NCI-H1092 (cell line): ENCODE data around the gene GABBR1.

Source experiments
- DNase-seq: peaks from one replicate; lab custom pipeline; 2025; lab: John Stamatoyannopoulos, UW

The GABBR1 gene

DNA sequence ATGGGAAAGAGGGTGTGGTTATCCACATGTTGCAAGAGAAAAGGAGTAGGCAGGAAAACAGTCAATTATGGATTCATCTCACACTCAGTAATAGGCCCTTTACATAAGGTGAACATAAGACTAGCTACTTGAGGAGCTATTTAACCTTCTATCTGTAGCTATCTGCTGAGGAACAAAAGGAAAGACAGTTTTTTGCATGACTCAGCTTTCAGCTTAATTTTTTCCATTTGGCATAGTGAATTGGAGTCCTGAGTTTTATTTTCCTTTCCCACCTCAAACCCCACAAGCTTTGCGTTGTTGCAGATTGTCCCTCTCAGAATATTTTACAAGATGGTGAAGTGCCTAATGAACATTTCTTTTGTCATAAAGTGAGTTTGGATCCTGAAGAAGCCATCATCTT, 105.9 kb downstream of the GABBR1 start:
- no peak for DNase-seq

DNA sequence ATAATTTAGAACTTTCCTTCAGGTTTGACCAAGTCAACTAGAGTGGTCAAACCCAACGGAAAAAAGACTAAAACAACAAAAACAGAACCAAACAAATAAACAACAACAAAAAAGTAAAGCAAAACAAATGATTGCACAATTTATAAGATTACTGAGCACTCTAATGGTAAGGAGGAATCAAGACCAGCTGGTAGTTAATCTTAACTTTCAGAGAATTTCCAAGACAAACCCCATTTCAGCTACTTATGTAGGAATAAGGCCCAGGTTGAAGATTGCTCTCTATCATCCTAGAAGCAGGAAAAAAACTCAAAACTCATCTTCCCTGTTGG, 107.7 kb downstream of the GABBR1 start:
- no peak for DNase-seq

DNA sequence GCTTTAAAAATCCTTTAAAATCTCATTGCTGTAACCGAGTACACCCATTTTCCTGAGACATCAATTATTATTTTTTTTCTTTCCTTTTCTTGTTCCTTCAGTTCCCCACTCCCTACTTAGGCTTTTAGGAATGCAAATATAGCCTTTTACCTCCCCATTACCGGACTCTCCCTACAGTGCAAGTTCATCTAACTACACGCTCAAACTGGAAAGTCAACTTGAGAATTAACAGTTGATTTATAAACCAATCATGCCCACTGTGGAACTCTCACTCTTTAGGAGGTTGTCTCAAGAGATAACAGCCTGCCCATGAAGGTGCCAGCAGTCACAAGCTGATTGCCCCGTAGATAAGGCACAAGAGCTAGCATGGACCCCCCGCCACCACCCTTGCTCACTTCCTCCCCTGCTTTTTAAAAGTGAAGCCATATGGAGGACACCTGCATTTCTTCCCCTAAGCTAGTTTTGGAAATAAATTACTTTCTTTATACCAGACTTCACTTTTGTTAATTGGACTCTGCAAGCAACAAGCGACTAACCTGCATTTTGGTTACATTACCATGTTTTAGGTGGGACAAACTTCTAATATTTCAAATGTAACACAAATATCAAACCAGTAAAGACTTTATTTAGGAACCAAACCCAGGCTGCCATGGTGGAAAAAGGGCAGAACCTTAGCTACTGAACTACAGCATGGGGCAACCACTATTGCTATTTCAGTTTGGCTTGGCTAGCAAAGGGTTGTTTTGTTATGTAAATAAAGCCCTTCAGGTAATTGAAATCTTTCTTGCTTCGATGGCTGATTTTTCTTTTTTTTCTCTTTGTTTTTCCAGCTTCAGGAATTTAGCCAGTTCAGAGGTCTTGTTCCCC, 108.3 kb downstream of the GABBR1 start:
- DNase-seq: no peak

DNA sequence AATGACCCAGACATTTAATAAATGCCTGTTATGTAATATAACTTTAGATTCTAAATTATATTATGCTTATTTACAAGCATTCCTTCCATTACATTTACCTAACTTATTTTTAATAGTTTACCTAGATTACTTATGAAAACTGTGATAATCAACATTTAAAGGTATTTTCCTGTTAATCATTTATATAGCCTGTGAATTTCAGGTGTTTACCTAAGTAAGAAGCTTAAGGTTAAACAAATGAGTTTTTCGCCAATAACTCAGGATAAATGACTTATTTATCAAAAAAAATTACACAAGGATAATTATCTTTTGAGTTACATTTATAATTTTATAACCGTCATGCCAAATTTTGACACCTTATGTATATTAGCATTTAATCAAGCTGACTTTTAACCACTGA, 108.9 kb downstream of the GABBR1 start:
- DNase-seq: no peak

DNA sequence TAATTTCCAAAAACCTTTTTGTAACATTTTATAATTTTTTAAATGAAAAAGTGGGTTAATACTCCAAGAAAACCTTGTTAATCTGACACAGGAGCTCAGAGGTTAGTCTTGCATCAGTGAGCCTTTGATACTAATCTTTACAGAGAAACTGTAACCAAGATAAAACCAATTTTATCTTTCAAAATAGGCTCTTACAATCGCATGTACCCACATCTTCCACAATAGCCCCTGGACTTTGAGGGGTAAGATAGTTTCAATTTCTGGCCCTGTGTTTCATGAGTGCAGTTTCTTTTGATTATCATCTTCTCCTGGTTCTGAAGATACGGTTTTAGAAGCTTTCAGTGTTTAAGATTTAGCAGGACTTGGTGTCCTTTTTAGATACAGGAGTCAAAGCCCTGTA, 110.8 kb downstream of the GABBR1 start:
- no peak for DNase-seq

DNA sequence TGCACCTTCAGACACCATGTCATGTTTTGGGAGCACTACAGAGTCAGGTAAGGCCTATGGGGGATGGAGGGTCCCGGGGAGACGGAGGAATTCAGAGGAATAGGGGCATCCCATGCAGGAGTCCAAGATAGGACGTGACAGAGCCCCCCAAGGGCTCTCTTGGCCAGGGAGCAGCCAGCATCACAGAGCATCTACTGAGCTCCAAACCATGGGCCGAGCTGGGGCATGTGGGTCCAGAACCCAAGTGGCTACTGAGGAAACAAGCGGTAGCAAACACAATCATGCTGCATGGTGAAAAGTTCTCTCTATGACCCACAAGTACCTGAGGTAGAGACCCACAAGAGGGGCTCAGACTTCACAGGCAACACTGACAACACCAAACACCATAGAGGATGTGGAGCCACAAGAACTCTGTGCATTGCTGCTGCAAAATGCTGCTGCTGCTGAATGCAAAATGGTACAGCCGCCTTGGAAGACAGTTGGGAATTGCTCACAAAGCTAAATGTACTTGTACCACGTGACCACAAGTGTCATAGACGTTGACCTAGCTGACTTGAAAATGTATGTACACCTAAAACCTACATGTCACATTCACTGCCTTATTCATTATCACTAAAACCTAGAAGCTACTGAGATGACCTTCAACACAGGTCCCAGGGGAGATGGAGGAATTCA, 111.8 kb downstream of the GABBR1 start:
- no peak for DNase-seq

DNA sequence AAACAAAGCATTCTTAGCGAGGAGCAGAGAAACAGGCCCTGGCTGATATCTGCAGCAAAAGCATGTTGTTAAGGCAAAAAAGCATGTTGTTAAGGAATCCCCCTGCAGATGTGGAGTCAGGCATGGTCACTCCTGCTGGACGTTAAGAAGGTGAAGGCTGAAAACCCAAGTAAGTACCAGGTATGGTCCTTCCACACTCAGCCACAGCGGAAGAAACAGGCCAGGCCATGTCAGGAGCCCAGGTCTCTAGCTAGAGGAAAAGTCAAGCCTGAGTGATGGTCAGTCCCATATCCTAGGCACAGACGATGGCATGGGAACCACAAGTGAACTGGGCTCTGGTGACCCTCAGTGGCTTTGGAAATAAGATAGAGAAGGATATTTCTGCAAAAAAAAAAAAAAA, 112.8 kb downstream of the GABBR1 start:
- DNase-seq: no peak

DNA sequence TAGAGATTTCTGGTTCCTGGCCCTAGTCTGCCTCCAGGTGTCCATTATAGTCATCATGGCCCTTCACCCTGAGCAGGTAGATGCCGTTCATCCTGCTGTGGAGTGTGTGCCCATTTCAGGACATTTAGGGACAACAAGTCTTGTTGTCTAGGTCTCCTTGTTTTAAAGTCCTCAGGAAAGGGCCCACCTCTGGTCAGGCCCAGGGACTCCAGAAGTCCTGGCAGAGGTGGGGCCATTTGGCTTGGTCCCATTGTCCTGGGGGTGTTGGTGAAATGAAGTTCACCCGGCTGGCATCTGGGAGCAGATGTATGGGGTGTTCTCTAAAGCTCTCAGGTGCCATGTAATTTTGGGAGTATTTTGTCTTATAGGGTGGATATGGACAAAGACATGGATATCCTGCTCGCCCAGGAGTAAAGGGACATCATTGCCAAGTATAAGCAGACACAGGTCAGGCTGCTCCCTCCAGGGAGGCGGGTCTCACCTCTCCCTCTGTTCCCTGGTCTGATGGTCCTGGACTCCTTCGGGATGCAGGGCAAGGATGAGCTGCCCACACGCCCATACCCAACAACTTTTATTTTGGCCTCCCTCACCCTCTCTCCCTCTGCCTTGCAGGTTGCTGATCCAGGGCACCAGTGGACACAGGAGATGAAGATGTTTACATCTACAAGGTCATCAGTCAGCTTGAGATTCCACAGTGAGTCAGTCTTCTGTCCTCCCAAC, 113.5 kb downstream of the GABBR1 start:
- no peak for DNase-seq

DNA sequence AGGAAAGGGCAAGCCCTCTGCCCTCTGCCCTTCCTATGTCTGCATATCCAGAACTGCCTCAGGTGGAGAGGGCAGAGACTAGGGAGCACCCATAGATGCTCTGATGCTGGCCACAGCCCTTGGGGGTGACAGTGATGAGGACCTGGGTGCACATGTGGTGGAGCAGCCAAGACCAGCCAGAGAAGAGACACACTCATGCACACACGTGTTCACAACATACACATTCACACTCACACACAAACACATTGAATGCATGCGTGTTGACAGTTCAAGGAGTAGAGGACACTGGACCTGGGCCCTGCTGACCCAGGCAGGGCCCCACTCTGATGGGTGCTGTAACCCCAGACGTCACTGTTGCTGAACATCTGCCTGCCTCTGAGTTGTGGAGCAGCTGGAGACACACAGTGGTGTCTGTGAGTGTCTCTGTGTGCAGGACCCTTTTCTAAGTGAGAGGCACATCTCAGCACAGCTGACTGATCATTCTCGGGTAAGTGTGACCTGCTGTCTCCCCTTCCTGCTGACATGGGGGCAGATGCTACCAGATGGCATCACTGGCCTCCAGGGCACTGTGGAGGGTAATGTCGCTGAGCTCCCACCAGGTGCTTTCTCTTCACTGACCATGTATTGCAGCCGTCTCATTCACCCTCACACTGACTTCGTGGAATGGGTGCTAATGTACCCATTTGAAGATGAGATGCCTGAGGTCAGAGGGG, 115.1 kb downstream of the GABBR1 start:
- DNase-seq: no peak

DNA sequence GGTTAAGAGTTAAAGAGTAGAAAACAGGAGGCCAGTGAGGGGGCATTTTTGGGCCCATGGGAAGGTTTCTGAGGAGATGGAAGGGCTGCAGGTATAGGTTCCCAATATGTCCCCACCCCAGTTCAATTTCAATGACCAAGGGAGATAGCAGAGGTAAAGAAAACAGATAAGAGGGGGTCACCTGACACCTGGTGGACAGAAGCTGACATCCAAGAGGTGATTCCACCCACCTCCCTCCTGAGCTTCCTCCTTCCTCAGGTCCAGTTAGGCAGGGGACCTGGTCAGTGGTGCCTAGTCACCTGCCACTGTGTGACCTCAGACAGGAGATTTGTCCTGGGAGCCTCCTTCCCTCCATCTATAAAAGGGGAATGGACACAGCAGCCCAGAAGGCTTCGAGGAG, 115.7 kb downstream of the GABBR1 start:
- no peak for DNase-seq

DNA sequence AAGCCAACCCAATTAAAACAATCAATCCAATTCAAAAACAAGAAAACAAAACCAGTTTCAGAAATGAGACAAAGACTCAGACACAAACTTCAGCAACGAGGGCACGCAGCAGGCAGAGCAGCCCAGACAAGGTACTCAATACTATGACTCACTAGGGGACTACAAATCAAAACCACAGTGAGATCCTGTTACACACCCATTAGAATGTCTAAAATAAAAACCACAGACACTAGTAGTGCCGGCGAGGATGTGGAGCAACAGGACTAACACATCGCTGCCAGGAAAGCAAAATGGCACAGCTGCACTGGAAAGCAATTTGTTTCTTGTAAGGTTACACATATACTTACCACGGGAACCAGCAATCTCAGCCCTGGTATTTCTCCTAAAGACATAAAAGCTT, 116.9 kb downstream of the GABBR1 start:
- no peak for DNase-seq

DNA sequence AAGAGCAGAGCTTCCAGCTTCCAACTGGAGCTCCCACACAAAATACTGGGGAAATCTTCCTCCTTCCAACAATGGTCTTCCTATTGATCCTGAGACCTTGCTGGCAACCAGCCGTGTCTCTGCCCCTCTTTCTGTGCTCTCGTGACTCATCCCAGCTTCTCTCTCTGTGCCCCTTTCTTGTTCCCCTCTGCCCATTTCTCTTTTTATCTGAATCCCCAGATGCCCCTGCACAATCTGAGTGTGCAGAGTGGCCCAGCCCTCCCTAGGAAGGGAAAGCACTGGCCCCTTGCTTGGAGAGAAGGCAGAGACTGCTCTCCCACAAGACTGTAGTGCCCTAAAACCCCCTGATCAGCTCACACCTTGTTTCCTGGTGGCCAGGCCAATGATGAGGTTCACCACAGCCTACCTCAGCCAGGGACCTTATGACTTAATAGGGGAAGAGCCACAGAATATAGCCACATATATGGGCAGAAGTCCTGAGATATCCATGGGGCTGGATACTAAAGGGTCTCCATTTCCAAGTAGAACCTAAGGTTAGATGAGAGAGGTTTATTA, 122.2 kb downstream of the GABBR1 start:
- no peak for DNase-seq

DNA sequence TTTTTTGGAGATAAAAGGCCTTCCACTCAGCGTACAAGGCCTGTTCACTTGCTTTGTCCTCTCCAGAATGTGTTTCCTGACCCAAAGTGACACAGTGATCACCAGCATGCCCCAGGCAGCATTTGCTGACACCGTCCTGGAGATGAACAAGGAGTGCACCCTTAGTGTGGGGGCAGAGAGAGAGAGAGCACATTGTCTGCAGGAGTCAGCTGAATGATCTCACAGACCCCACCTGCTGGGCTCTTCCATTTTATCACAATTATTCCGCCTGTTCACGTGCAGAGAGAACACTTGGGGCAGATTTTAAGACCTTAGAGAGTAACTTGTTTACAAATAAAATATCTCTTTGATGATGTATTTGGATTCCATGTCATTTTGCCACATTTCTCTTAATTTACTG, 122.8 kb downstream of the GABBR1 start:
- no peak for DNase-seq
